GM12878 (cell line): Measurements from ENCODE around the gene NFKBIA. TPM values are rescaled to one million over a fixed set of nuclear protein-coding genes. Genes with fewer than 3 reads are reported as not detected.

Source experiments
- ATAC-seq: fragments of 200-7000 bp; cut with Tn5 transposase; 3 replicates; pipeline ENCODE4 v1.9.1; 2020; ENCODE audit warnings: mild to moderate bottlenecking, moderate library complexity
- BruUV-seq: library from RNA; stranded (reverse); fragments of 400-500 nt; replicated peaks from 2 replicates; lab custom pipeline; 2021; lab: Mats Ljungman, UMichigan
- CTCF ChIA-PET: fragments of 300-600 bp; sonication (Branson Sonifier 250); formaldehyde crosslinking; extraction: SDS; loops from one replicate; lab custom pipeline; 2021; ENCODE audit warnings: inconsistent platforms; lab: Yijun Ruan, JAX
- POLR2A ChIA-PET: fragments of 350-600 bp; formaldehyde crosslinking; extraction: SDS; loops from one replicate; lab custom pipeline; 2021; ENCODE audit warnings: inconsistent platforms; lab: Charles Lee
- RAD21 ChIA-PET: fragments of 300-600 bp; sonication (Branson Sonifier 250); formaldehyde crosslinking; loops from one replicate; lab custom pipeline; 2023; ENCODE audit warnings: antibody characterized with exemption; ENCODE audit not compliant: unreplicated experiment; lab: Charles Lee
- SMC1A ChIA-PET: fragments of 300-600 bp; sonication (Branson Sonifier 250); formaldehyde crosslinking; loops from one replicate; lab custom pipeline; 2023; ENCODE audit not compliant: unreplicated experiment, uncharacterized antibody; lab: Charles Lee
- DNase-seq: peaks from one replicate; pipeline ENCODE4 v3.0.0-alpha.2; 2011; ENCODE audit warnings: low read depth, low spot score
- FAIRE-seq: peaks from 3 replicates; lab custom pipeline; 2011; peaks lifted over from hg19 to GRCh38; lab: Jason Lieb, UNC
- H2AFZ ChIP-seq: 2 replicates; pipeline ENCODE4 v1.6.0; 2011; ENCODE audit warnings: low read depth, low read length, control low read depth; ENCODE audit not compliant: control insufficient read depth
- H3K27ac ChIP-seq: 2 replicates; pipeline ENCODE4 v1.5.1; 2011; ENCODE audit warnings: control low read depth; ENCODE audit not compliant: control insufficient read depth, insufficient read depth
- H3K27me3 ChIP-seq, 2 experiments: replicated peaks in 1 of 2; 2 replicates each; pipeline versions ENCODE4 v1.6.0 to v1.6.1; 2011; ENCODE audit warnings: low read length in 1 of 2; ENCODE audit not compliant: control insufficient read depth in 2 of 2, insufficient read depth in 2 of 2
- H3K36me3 ChIP-seq, 2 experiments: 2 replicates each; pipeline ENCODE4 v1.5.1; 2011; ENCODE audit warnings: low read length in 1 of 2; ENCODE audit not compliant: control insufficient read depth in 2 of 2, insufficient read depth in 2 of 2
- H3K4me1 ChIP-seq: 2 replicates; pipeline ENCODE4 v1.6.1; 2011; ENCODE audit warnings: mild to moderate bottlenecking, low read length, moderate library complexity, mixed read lengths; ENCODE audit not compliant: control insufficient read depth, insufficient read depth
- H3K4me2 ChIP-seq: 2 replicates; pipeline ENCODE4 v1.6.0; 2011; ENCODE audit warnings: control low read depth; ENCODE audit not compliant: control insufficient read depth, insufficient read depth
- H3K4me3 ChIP-seq: fragments of 200-600 bp; sonication (generic); 2 replicates; pipeline ENCODE4 v1.5.1; 2016
- H3K79me2 ChIP-seq: 2 replicates; pipeline ENCODE4 v1.6.0; 2011; ENCODE audit warnings: low read length; ENCODE audit not compliant: control insufficient read depth, insufficient read depth
- H3K9ac ChIP-seq: 2 replicates; pipeline ENCODE4 v1.8.0; 2011; ENCODE audit warnings: low read length, control low read depth, mixed read lengths; ENCODE audit not compliant: control insufficient read depth, insufficient read depth
- H3K9me3 ChIP-seq: replicated peaks from 3 replicates; pipeline ENCODE4 v1.5.1; 2011; ENCODE audit warnings: mild to moderate bottlenecking, low read length; ENCODE audit not compliant: control insufficient read depth, insufficient read depth
- H4K20me1 ChIP-seq: 2 replicates; pipeline ENCODE4 v1.6.0; 2011; ENCODE audit not compliant: control insufficient read depth, insufficient read depth
- EED ChIP-seq: sonication (generic); IDR thresholded peaks from 2 replicates; pipeline ENCODE4 v1.6.1; 2016; ENCODE audit warnings: antibody characterized with exemption, low read depth
- HDAC2 ChIP-seq: fragments of 200-600 bp; sonication (generic); IDR thresholded peaks from 2 replicates; pipeline ENCODE4 v1.6.1; 2017
- JUNB ChIP-seq: IDR thresholded peaks from 2 replicates; pipeline ENCODE4 v1.6.1; 2016; ENCODE audit warnings: antibody characterized with exemption, mild to moderate bottlenecking
- MEF2B ChIP-seq: fragments of 450-650 bp; IDR thresholded peaks from 2 replicates; pipeline ENCODE4 v1.6.1; 2018; ENCODE audit warnings: mild to moderate bottlenecking, moderate library complexity; ENCODE audit not compliant: partially characterized antibody, poor library complexity, severe bottlenecking
- NFIC ChIP-seq: IDR thresholded peaks from 2 replicates; pipeline ENCODE4 v1.6.1; 2012; ENCODE audit warnings: low read depth, mild to moderate bottlenecking, inconsistent platforms, low read length, moderate library complexity
- NR2C1 ChIP-seq: fragments of 450-650 bp; IDR thresholded peaks from 2 replicates; pipeline ENCODE4 v1.6.1; 2017; ENCODE audit warnings: antibody characterized with exemption, mild to moderate bottlenecking, moderate library complexity
- NR2F1 ChIP-seq: fragments of 450-650 bp; conservative IDR thresholded peaks from 2 replicates; pipeline ENCODE4 v1.6.1; 2017; ENCODE audit warnings: mild to moderate bottlenecking
- NRF1 ChIP-seq: conservative IDR thresholded peaks from 2 replicates; pipeline ENCODE4 v1.6.1; 2011; ENCODE audit warnings: mild to moderate bottlenecking, low read depth, low read length, improper control_type of control experiment
- PAX5 ChIP-seq: IDR thresholded peaks from 2 replicates; pipeline ENCODE4 v1.6.1; 2011; ENCODE audit warnings: low read depth, low read length, borderline replicate concordance
- POLR2A ChIP-seq: IDR thresholded peaks from 2 replicates; pipeline ENCODE4 v1.6.1; 2011; ENCODE audit warnings: low read depth, mild to moderate bottlenecking, low read length
- POU2F2 ChIP-seq: IDR thresholded peaks from 3 replicates; pipeline ENCODE4 v1.6.1; 2011; ENCODE audit warnings: low read depth, mild to moderate bottlenecking, low read length, borderline replicate concordance
- RAD21 ChIP-seq: IDR thresholded peaks from 2 replicates; pipeline ENCODE4 v1.6.1; 2011; ENCODE audit warnings: mild to moderate bottlenecking, low read depth, low read length, moderate library complexity; ENCODE audit not compliant: insufficient read depth
- SMAD1 ChIP-seq: fragments of 450-650 bp; IDR thresholded peaks from 2 replicates; pipeline ENCODE4 v1.6.1; 2018; ENCODE audit warnings: mild to moderate bottlenecking, low read depth; ENCODE audit not compliant: partially characterized antibody
- SMAD5 ChIP-seq: IDR thresholded peaks from 2 replicates; pipeline ENCODE4 v1.6.1; 2016; ENCODE audit warnings: antibody characterized with exemption, low read depth
- TAF1 ChIP-seq: IDR thresholded peaks from 2 replicates; pipeline ENCODE4 v1.6.1; 2011; ENCODE audit warnings: mild to moderate bottlenecking, low read depth, low read length, borderline replicate concordance
- TBL1XR1 ChIP-seq: IDR thresholded peaks from 2 replicates; pipeline ENCODE4 v1.6.1; 2012; ENCODE audit warnings: low read depth, low read length, improper control_type of control experiment
- ZNF384 ChIP-seq: IDR thresholded peaks from 2 replicates; pipeline ENCODE4 v1.6.1; 2012; ENCODE audit warnings: low read depth, mild to moderate bottlenecking, low read length, improper control_type of control experiment, borderline replicate concordance
- ZZZ3 ChIP-seq: IDR thresholded peaks from 2 replicates; pipeline ENCODE4 v1.6.1; 2011; ENCODE audit warnings: low read depth; ENCODE audit not compliant: control insufficient read depth, insufficient read length
- WGBS: methylation state at CpG from one replicate; pipeline ENCODE4 v1.1.6; 2016; ENCODE audit warnings: low lambda C conversion rate; ENCODE audit not compliant: insufficient replicate concordance, insufficient coverage; ENCODE audit errors: missing lambda C conversion rate; 5-methylcytosine and 5-hydroxymethylcytosine counted together
- in situ Hi-C: fragments of 300-500 bp; cut with MboI; formaldehyde crosslinking; loops from 9 replicates; pipeline ENCODE4 v1.14.3; 2018; ENCODE audit warnings: mixed read lengths
- intact Hi-C: fragments of 100-400 bp; cut with micrococcal nuclease; formaldehyde crosslinking; loops from one replicate; pipeline ENCODE4 v1.14.2; 2022; ENCODE audit not compliant: unreplicated experiment
- polyA plus RNA-seq, 11 experiments: library from polyadenylated mRNA; depleted of rRNA in 4 of 11; unstranded in 6 of 11; stranded (reverse) in 5 of 11; fragments of >200 nt; fragmentation: Nextera tagmentation in 4 of 11; fragmentation: Illumina TruSeq in 1 of 11; extraction: Ambion mirVana in 4 of 11; extraction: Trizol in 1 of 11; gene quantifications; 1 replicate in 1 of 11; 2 replicates in 10 of 11; pipeline versions ENCODE4 v1.2.1 to v1.2.3, GENCODE V29; 2011 to 2016; ENCODE audit warnings: inconsistent platforms in 2 of 11, missing spikeins in 2 of 11, low read depth in 1 of 11
- total RNA-seq, 4 experiments: library from RNA; depleted of rRNA in 3 of 4; stranded (reverse); fragments of >200 nt in 3 of 4; fragmentation: Illumina TruSeq in 1 of 4; extraction: Trizol in 1 of 4; gene quantifications; 2 replicates each; pipeline versions ENCODE4 v1.2.1 to v1.2.3, GENCODE V29; 2013 to 2021
- TF ChIP-seq, protein P1 (sequence below): IDR thresholded peaks from 2 replicates; pipeline ENCODE4 v1.6.1; 2012; ENCODE audit warnings: low read length, inconsistent platforms
- TF ChIP-seq, protein P2 (sequence below): fragments of 450-650 bp; IDR thresholded peaks from 2 replicates; pipeline ENCODE4 v1.6.1; 2016; ENCODE audit warnings: mild to moderate bottlenecking

The NFKBIA gene
- total and polyA plus RNA-seq, 10 of the 15 experiments (the other 5 are each of a cell fraction or from before 2014, with no cell fraction given): 123 to 419 (median 267) TPM

DNA sequence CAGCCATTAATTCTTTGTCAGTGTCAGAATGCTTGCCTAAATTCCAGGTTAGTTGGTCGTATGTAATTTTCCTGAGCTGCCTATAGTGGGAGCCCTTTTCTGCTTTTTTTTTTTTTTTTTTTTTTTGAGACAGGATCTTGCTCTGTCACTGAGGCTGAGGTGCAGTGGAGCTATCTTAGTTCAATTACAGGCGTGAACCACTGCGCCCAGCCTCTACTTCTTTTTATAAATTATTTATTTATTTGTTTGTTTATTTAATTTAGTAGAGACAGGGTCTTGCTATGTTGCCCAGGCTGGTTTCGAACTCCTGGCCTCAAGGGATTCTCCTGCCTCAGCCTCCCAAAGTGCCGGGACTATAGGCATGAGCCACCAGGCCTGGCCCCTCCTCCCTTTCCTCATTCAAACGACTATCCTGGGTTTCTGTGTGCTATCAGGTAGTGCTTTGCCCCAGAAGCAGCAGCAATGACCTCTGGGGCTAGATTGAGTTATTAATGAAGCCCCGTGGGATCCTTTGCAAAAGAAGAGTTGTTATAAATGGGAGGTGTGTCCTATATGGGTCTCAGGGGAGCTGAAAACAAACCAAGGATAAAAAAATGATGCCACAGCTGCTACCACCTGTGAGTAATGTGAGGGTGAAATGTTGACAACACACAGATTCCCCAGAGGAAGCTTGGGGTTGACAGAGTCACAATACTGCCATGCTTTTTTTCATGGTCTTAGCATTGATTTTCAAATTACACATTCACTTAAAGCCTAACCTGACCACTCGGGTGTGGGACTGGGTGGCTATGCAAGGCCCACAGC lies 34.6 kb upstream of the NFKBIA start:
- no TSS peak for BruUV-seq
- no peaks in the 10 kb centered on the region for H4K20me1 ChIP-seq
- H3K9me3 ChIP-seq: no peaks in the 10 kb centered on the region
- in situ Hi-C loops (loop anchor here (25.0 kb wide), 1 partner anchor 248 kb away; no protein-coding TSS in a partner anchor), intact Hi-C loops (loop anchor here (2.0 kb wide), 1 partner anchor 248 kb away; no protein-coding TSS in a partner anchor)
- H3K4me3 ChIP-seq: no peak overlapping the region
- RAD21 ChIA-PET: interaction anchor here (0.6 to 2.9 kb wide), 8 partner anchors 12 to 379 kb away, joined by 3 to 20 read pairs (median 3); no protein-coding TSS in a partner anchor
- H2AFZ ChIP-seq: no peak overlapping the region
- no peaks in the 10 kb centered on the region for H3K36me3 ChIP-seq
- SMC1A ChIA-PET: interaction anchor here (0.6 to 2.9 kb wide), 12 partner anchors 11 to 713 kb away, joined by 3 to 25 read pairs (median 3); no protein-coding TSS in a partner anchor
- ATAC-seq (peak; percentile 76), DNase-seq (peak; percentile 39), FAIRE-seq (peak; percentile 49)
- no peak overlapping the region for H3K27ac ChIP-seq
- 9% methylated on average over 8 of the region's 8 CpGs for WGBS
- CTCF ChIA-PET: interaction anchor here (0.5 to 4.0 kb wide), 30 partner anchors 9 to 383 kb away, joined by 3 to 41 read pairs (median 4); no protein-coding TSS in a partner anchor
- H3K79me2 ChIP-seq: no peaks in the 10 kb centered on the region
- H3K27me3 ChIP-seq: no peaks in the 10 kb centered on the region
- H3K4me1 ChIP-seq: no peaks in the 10 kb centered on the region
- no peak overlapping the region for H3K4me2 ChIP-seq
- H3K9ac ChIP-seq: no peak overlapping the region
- POLR2A ChIA-PET: interaction anchor here (0.7 to 1.1 kb wide), 2 partner anchors 9 to 23 kb away, joined by 3 read pairs; no protein-coding TSS in a partner anchor
- TF ChIP-seq TBL1XR1 (no peak), RAD21 (peak; percentile 53), NFIC (no peak), SMAD5 (no peak), EED (no peak), JUNB (no peak), ZNF384 (peak; percentile 94), SMAD1 (no peak), POLR2A (no peak), NRF1 (no peak), HDAC2 (no peak), PAX5 (no peak), MEF2B (peak; percentile 90), ZZZ3 (no peak), NR2F1 (peak; percentile 71), NR2C1 (no peak), TAF1 (no peak), POU2F2 (no peak)
- TF ChIP-seq, protein P1, sequence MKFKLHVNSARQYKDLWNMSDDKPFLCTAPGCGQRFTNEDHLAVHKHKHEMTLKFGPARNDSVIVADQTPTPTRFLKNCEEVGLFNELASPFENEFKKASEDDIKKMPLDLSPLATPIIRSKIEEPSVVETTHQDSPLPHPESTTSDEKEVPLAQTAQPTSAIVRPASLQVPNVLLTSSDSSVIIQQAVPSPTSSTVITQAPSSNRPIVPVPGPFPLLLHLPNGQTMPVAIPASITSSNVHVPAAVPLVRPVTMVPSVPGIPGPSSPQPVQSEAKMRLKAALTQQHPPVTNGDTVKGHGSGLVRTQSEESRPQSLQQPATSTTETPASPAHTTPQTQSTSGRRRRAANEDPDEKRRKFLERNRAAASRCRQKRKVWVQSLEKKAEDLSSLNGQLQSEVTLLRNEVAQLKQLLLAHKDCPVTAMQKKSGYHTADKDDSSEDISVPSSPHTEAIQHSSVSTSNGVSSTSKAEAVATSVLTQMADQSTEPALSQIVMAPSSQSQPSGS: no peak
- TF ChIP-seq, protein P2, sequence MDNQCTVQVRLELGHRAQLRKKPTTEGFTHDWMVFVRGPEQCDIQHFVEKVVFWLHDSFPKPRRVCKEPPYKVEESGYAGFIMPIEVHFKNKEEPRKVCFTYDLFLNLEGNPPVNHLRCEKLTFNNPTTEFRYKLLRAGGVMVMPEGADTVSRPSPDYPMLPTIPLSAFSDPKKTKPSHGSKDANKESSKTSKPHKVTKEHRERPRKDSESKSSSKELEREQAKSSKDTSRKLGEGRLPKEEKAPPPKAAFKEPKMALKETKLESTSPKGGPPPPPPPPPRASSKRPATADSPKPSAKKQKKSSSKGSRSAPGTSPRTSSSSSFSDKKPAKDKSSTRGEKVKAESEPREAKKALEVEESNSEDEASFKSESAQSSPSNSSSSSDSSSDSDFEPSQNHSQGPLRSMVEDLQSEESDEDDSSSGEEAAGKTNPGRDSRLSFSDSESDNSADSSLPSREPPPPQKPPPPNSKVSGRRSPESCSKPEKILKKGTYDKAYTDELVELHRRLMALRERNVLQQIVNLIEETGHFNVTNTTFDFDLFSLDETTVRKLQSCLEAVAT: no peak
